HCT116 (cell line): ENCODE data around the gene NEDD4L.

ENCODE experiments used
- ATF3 ChIP-seq: IDR thresholded peaks from 2 replicates; pipeline ENCODE4 v1.6.1; 2012
- CBX3 ChIP-seq: IDR thresholded peaks from 2 replicates; pipeline ENCODE4 v1.6.1; 2012; ENCODE audit warnings: low read depth
- CEBPB ChIP-seq: IDR thresholded peaks from 2 replicates; pipeline ENCODE4 v1.6.1; 2012; ENCODE audit warnings: low read depth
- CTCF ChIP-seq, 3 experiments: fragments of 200-600 bp in 1 of 3; sonication (generic) in 1 of 3; IDR thresholded peaks in 2 of 3; conservative IDR thresholded peaks in 1 of 3; 2 replicates each; pipeline ENCODE4 v1.5.1; 2012 to 2017; ENCODE audit warnings: low read depth in 2 of 3, low read length in 2 of 3, antibody characterized with exemption in 1 of 3, borderline replicate concordance in 1 of 3, control low read depth in 1 of 3, mild to moderate bottlenecking in 1 of 3, mixed read lengths in 1 of 3, mixed run types in 1 of 3, moderate library complexity in 1 of 3; ENCODE audit not compliant: insufficient read depth in 1 of 3
- EZH2 ChIP-seq: fragments of 200-600 bp; sonication (generic); IDR thresholded peaks from 2 replicates; pipeline ENCODE4 v1.6.1; 2017; ENCODE audit warnings: antibody characterized with exemption, mixed run types
- EZH2phosphoT487 ChIP-seq: fragments of 200-600 bp; IDR thresholded peaks from 2 replicates; pipeline ENCODE4 v1.6.1; 2018; ENCODE audit warnings: antibody characterized with exemption, borderline replicate concordance
- POLR2A ChIP-seq: IDR thresholded peaks from 2 replicates; pipeline ENCODE4 v1.7.0; 2011; ENCODE audit warnings: borderline replicate concordance; ENCODE audit not compliant: insufficient read depth, insufficient read length; ENCODE audit errors: extremely low read depth
- POLR2AphosphoS5 ChIP-seq: IDR thresholded peaks from 2 replicates; pipeline ENCODE4 v1.6.1; 2011; ENCODE audit warnings: mild to moderate bottlenecking, low read depth, low read length, moderate library complexity
- RAD21 ChIP-seq: IDR thresholded peaks from 2 replicates; pipeline ENCODE4 v1.6.1; 2012; ENCODE audit warnings: low read depth, mild to moderate bottlenecking
- SP1 ChIP-seq: IDR thresholded peaks from 2 replicates; pipeline ENCODE4 v1.6.1; 2012; ENCODE audit warnings: low read depth
- SRF ChIP-seq: IDR thresholded peaks from 2 replicates; pipeline ENCODE4 v1.6.1; 2012; ENCODE audit warnings: low read depth
- YY1 ChIP-seq: IDR thresholded peaks from 2 replicates; pipeline ENCODE4 v1.6.1; 2011; ENCODE audit warnings: low read length, low read depth, moderate library complexity, mild to moderate bottlenecking; ENCODE audit not compliant: insufficient replicate concordance; ENCODE audit errors: extremely low read depth
- ZFX ChIP-seq: fragments of 450-650 bp; IDR thresholded peaks from 2 replicates; pipeline ENCODE4 v1.6.1; 2017

- TF ChIP-seq SP1 (no peak), CEBPB (no peak), EZH2 (no peak), EZH2phosphoT487 (no peak), POLR2A (no peak), ZFX (no peak), YY1 (no peak), CTCF (IDR thresholded peaks at IDR 0.05 in 2 of 3, conservative IDR thresholded peaks at IDR 0.05 in 1 of 3; ENCODE audit: borderline replicate concordance in 1 of 3, insufficient read depth in 1 of 3, low read depth in 2 of 3, low read length in 2 of 3) (no peak), ATF3 (no peak), RAD21 (no peak), SRF (no peak), CBX3 (no peak), POLR2AphosphoS5 (no peak)
Observed at GRCh38 chr18:58297198-58297597, 253.2 kb downstream of the NEDD4L start.
